H1 (cell line): Measurements from ENCODE around the gene SNTG2. TPM values are rescaled to one million over a fixed set of nuclear protein-coding genes. Genes with fewer than 3 reads are reported as not detected.

ENCODE experiments used
- CTCF ChIA-PET: fragments of 300-600 bp; sonication (Branson Sonifier 250); formaldehyde crosslinking; loops from one replicate; lab custom pipeline; 2021; ENCODE audit not compliant: partially characterized antibody; lab: Charles Lee
- POLR2A ChIA-PET: fragments of 300-600 bp; sonication (Branson Sonifier 250); formaldehyde crosslinking; loops from one replicate; lab custom pipeline; 2021; ENCODE audit warnings: inconsistent platforms; ENCODE audit not compliant: partially characterized antibody; lab: Charles Lee
- DNase-seq, 2 experiments: peaks; one replicate each; pipeline versions ENCODE4 v3.0.0 to v3.0.0-alpha.2; 2010 to 2022; ENCODE audit warnings: low spot score in 2 of 2, low read depth in 1 of 2, mixed read lengths in 1 of 2
- FAIRE-seq: peaks from 2 replicates; lab custom pipeline; 2011; peaks lifted over from hg19 to GRCh38; lab: Jason Lieb, UNC
- H2AFZ ChIP-seq: 2 replicates; pipeline ENCODE4 v1.8.1; 2012; ENCODE audit warnings: low read length, inconsistent platforms
- H2AK5ac ChIP-seq: 2 replicates; pipeline ENCODE4 v1.6.1; 2013; ENCODE audit warnings: low read depth, low read length
- H2BK120ac ChIP-seq: replicated peaks from 2 replicates; pipeline ENCODE3; 2013; ENCODE audit warnings: low read depth, low read length, inconsistent platforms
- H2BK12ac ChIP-seq: 2 replicates; pipeline ENCODE4 v1.6.1; 2013; ENCODE audit warnings: low read depth, low read length
- H2BK15ac ChIP-seq: 2 replicates; pipeline ENCODE4 v1.6.1; 2013; ENCODE audit warnings: low read length
- H2BK20ac ChIP-seq: 2 replicates; pipeline ENCODE4 v1.6.1; 2013; ENCODE audit warnings: low read length
- H2BK5ac ChIP-seq: 2 replicates; pipeline ENCODE4 v1.6.1; 2013; ENCODE audit warnings: low read depth, low read length
- H3K14ac ChIP-seq: 2 replicates; pipeline ENCODE4 v1.6.1; 2013; ENCODE audit warnings: inconsistent platforms; ENCODE audit not compliant: insufficient read length
- H3K18ac ChIP-seq: 2 replicates; pipeline ENCODE4 v1.6.1; 2013; ENCODE audit warnings: low read length; ENCODE audit errors: extremely low read depth
- H3K23ac ChIP-seq: 2 replicates; pipeline ENCODE4 v1.6.1; 2013; ENCODE audit warnings: inconsistent platforms; ENCODE audit not compliant: insufficient read length
- H3K23me2 ChIP-seq: 2 replicates; pipeline ENCODE4 v1.6.1; 2013; ENCODE audit warnings: low read depth, low read length
- H3K27ac ChIP-seq: 2 replicates; pipeline ENCODE4 v1.6.1; 2011; ENCODE audit warnings: low read depth, low read length, inconsistent platforms
- H3K27me3 ChIP-seq, 4 experiments: replicated peaks in 1 of 4; 1 replicate in 1 of 4; 2 replicates in 3 of 4; pipeline versions ENCODE4 v1.6.1 to v1.8.1; 2011 to 2013; ENCODE audit warnings: low read length in 3 of 4, mild to moderate bottlenecking in 3 of 4, inconsistent platforms in 2 of 4, mixed read lengths in 2 of 4, moderate library complexity in 1 of 4; ENCODE audit not compliant: control insufficient read depth in 3 of 4, insufficient read depth in 3 of 4; ENCODE audit errors: extremely low read depth in 1 of 4
- H3K36me3 ChIP-seq, 4 experiments: 2 replicates each; pipeline versions ENCODE4 v1.6.1 to v1.8.1; 2011 to 2013; ENCODE audit warnings: mild to moderate bottlenecking in 4 of 4, low read length in 3 of 4, moderate library complexity in 2 of 4, control low read depth in 1 of 4, inconsistent platforms in 1 of 4; ENCODE audit not compliant: insufficient read depth in 4 of 4, control insufficient read depth in 2 of 4
- H3K4ac ChIP-seq: replicated peaks from 2 replicates; pipeline ENCODE3; 2013; ENCODE audit warnings: low read length, low read depth, mixed read lengths, inconsistent platforms; ENCODE audit not compliant: insufficient read length
- H3K4me1 ChIP-seq, 4 experiments: replicated peaks in 1 of 4; 1 replicate in 1 of 4; 2 replicates in 3 of 4; pipeline versions ENCODE4 v1.6.1 to v1.8.1; 2011 to 2013; ENCODE audit warnings: low read length in 3 of 4, inconsistent platforms in 2 of 4, mixed read lengths in 1 of 4; ENCODE audit not compliant: insufficient read depth in 4 of 4, control insufficient read depth in 3 of 4
- H3K4me2 ChIP-seq, 2 experiments: 2 replicates each; pipeline versions ENCODE4 v1.6.1 to v1.8.1; 2011 to 2013; ENCODE audit warnings: low read depth in 2 of 2, low read length in 2 of 2, control low read depth in 1 of 2, inconsistent platforms in 1 of 2, mild to moderate bottlenecking in 1 of 2; ENCODE audit not compliant: insufficient read depth in 1 of 2
- H3K4me3 ChIP-seq, 4 experiments: fragments of 200-600, 300-600 bp in 1 of 4; sonication (generic), shearing (Covaris generic), sonication (Bioruptor Twin) in 1 of 4; 2 replicates each; pipeline versions ENCODE4 v1.5.1 to v1.8.1; 2011 to 2016; ENCODE audit warnings: low read length in 4 of 4, low read depth in 3 of 4, control low read depth in 2 of 4, inconsistent platforms in 2 of 4, mild to moderate bottlenecking in 2 of 4, mixed read lengths in 1 of 4, moderate library complexity in 1 of 4; ENCODE audit not compliant: insufficient read depth in 2 of 4; ENCODE audit errors: extremely low read depth in 1 of 4
- H3K56ac ChIP-seq: replicated peaks from 2 replicates; pipeline ENCODE3; 2013; ENCODE audit warnings: low read depth, mild to moderate bottlenecking, mixed read lengths, low read length, inconsistent platforms; ENCODE audit not compliant: insufficient read length
- H3K79me1 ChIP-seq: 2 replicates; pipeline ENCODE4 v1.6.1; 2013; ENCODE audit warnings: low read depth, low read length, control low read depth
- H3K79me2 ChIP-seq, 2 experiments: 2 replicates each; pipeline versions ENCODE4 v1.6.1 to v1.8.1; 2012 to 2013; ENCODE audit warnings: low read length in 2 of 2, mild to moderate bottlenecking in 2 of 2, inconsistent platforms in 1 of 2; ENCODE audit not compliant: insufficient read depth in 2 of 2, control insufficient read depth in 1 of 2
- H3K9ac ChIP-seq, 4 experiments: replicated peaks in 1 of 4; 1 replicate in 1 of 4; 2 replicates in 3 of 4; pipeline versions ENCODE4 v1.6.1 to v1.8.1; 2011 to 2013; ENCODE audit warnings: low read depth in 3 of 4, low read length in 3 of 4, control low read depth in 2 of 4, mild to moderate bottlenecking in 2 of 4, moderate library complexity in 2 of 4, inconsistent platforms in 1 of 4; ENCODE audit errors: extremely low read depth in 1 of 4
- H3K9me3 ChIP-seq, 2 experiments: 2 replicates each; pipeline versions ENCODE4 v1.6.1 to v1.8.1; 2012 to 2013; ENCODE audit warnings: mild to moderate bottlenecking in 2 of 2, moderate library complexity in 2 of 2, control low read depth in 1 of 2, inconsistent platforms in 1 of 2, low read depth in 1 of 2, low read length in 1 of 2, mixed read lengths in 1 of 2; ENCODE audit not compliant: insufficient read depth in 2 of 2
- H4K20me1 ChIP-seq, 2 experiments: replicated peaks in 1 of 2; 2 replicates each; pipeline versions ENCODE3 to v1.8.1; 2011 to 2013; ENCODE audit warnings: inconsistent platforms in 2 of 2, low read length in 2 of 2, mild to moderate bottlenecking in 1 of 2; ENCODE audit not compliant: insufficient read depth in 2 of 2, control insufficient read depth in 1 of 2
- H4K5ac ChIP-seq: 2 replicates; pipeline ENCODE4 v1.6.1; 2013; ENCODE audit warnings: low read length, low read depth, mixed read lengths, inconsistent platforms; ENCODE audit not compliant: insufficient read length
- H4K8ac ChIP-seq: 2 replicates; pipeline ENCODE4 v1.8.0; 2013; ENCODE audit warnings: mild to moderate bottlenecking, moderate library complexity, low read length, inconsistent platforms; ENCODE audit not compliant: insufficient read depth; ENCODE audit errors: extremely low read depth
- H4K91ac ChIP-seq: replicated peaks from 2 replicates; pipeline ENCODE3; 2013; ENCODE audit warnings: low read length, mixed read lengths, inconsistent platforms; ENCODE audit not compliant: insufficient read length
- EP300 ChIP-seq, 2 experiments: IDR thresholded peaks; 1 replicate in 1 of 2; 2 replicates in 1 of 2; pipeline ENCODE4 v1.6.1; 2011 to 2012; ENCODE audit warnings: low read depth in 2 of 2, low read length in 2 of 2, mild to moderate bottlenecking in 2 of 2, borderline replicate concordance in 1 of 2, inconsistent platforms in 1 of 2, moderate library complexity in 1 of 2
- GTF2F1 ChIP-seq: IDR thresholded peaks from 2 replicates; pipeline ENCODE4 v1.6.1; 2012; ENCODE audit warnings: low read depth, low read length, improper control_type of control experiment, borderline replicate concordance
- HDAC2 ChIP-seq, 2 experiments: fragments of 300-600 bp in 1 of 2; sonication (generic) in 1 of 2; IDR thresholded peaks; 2 replicates each; pipeline ENCODE4 v1.6.1; 2011 to 2012; ENCODE audit warnings: low read depth in 2 of 2, low read length in 2 of 2, mild to moderate bottlenecking in 2 of 2, moderate library complexity in 2 of 2, borderline replicate concordance in 1 of 2, inconsistent platforms in 1 of 2
- HDAC6 ChIP-seq: IDR thresholded peaks from one replicate; pipeline ENCODE4 v1.7.1; 2012; ENCODE audit warnings: low read depth, mild to moderate bottlenecking, inconsistent platforms, low read length, moderate library complexity
- JUND ChIP-seq: IDR thresholded peaks from 2 replicates; pipeline ENCODE4 v1.6.1; 2011; ENCODE audit warnings: mild to moderate bottlenecking, improper control_type of control experiment, low read length
- PHF8 ChIP-seq: fragments of 200-600 bp; sonication (generic); conservative IDR thresholded peaks from 2 replicates; pipeline ENCODE4 v1.7.1; 2012; ENCODE audit warnings: low read depth, mild to moderate bottlenecking, inconsistent platforms, low read length, moderate library complexity
- RAD21 ChIP-seq, 2 experiments: IDR thresholded peaks in 1 of 2; conservative IDR thresholded peaks in 1 of 2; 2 replicates each; pipeline ENCODE4 v1.6.1; 2011; ENCODE audit warnings: low read depth in 2 of 2, low read length in 2 of 2, improper control_type of control experiment in 1 of 2, inconsistent platforms in 1 of 2, mild to moderate bottlenecking in 1 of 2, moderate library complexity in 1 of 2
- RNF2 ChIP-seq: fragments of 200-900, 300-1000 bp; sonication (generic); IDR thresholded peaks from 2 replicates; pipeline ENCODE4 v1.7.1; 2016; ENCODE audit warnings: borderline replicate concordance, low read depth, mild to moderate bottlenecking, antibody characterized with exemption, low read length; ENCODE audit not compliant: poor library complexity, severe bottlenecking; ENCODE audit errors: missing control alignments
- SIRT6 ChIP-seq: IDR thresholded peaks from one replicate; pipeline ENCODE4 v1.7.1; 2012; ENCODE audit warnings: low read length, inconsistent platforms
- SRF ChIP-seq: IDR thresholded peaks from 2 replicates; pipeline ENCODE4 v1.6.1; 2011; ENCODE audit warnings: mild to moderate bottlenecking, low read depth, low read length, moderate library complexity
- SUZ12 ChIP-seq: fragments of 200-600 bp; sonication (generic); IDR thresholded peaks from 2 replicates; pipeline ENCODE4 v1.6.1; 2012; ENCODE audit warnings: mild to moderate bottlenecking, inconsistent platforms, low read length, moderate library complexity, mixed read lengths
- WGBS, 2 experiments: shearing (Covaris generic) in 1 of 2; methylation state at CpG; one replicate each; pipeline versions ENCODE4 v1.1.6 to v1.1.7; 2013 to 2015; ENCODE audit warnings: low lambda C conversion rate in 2 of 2, mixed read lengths in 2 of 2, inconsistent platforms in 1 of 2, low coverage in 1 of 2, missing lambda C conversion rate in 1 of 2; ENCODE audit not compliant: insufficient replicate concordance in 2 of 2, insufficient coverage in 1 of 2, insufficient read length in 1 of 2; ENCODE audit errors: extremely low coverage in 1 of 2, missing lambda C conversion rate in 1 of 2; 5-methylcytosine and 5-hydroxymethylcytosine counted together
- polyA plus RNA-seq, 7 experiments: library from polyadenylated mRNA; depleted of rRNA in 3 of 7; stranded (reverse) in 5 of 7; unstranded in 2 of 7; fragments of >200 nt in 5 of 7; fragments of 200-250 nt in 2 of 7; gene quantifications; 1 replicate in 5 of 7; 2 replicates in 1 of 7; 4 replicates in 1 of 7; pipeline versions ENCODE4 v1.2.1 to v1.2.3, GENCODE V29; 2011 to 2013; ENCODE audit warnings: missing spikeins in 2 of 7, mixed read lengths in 2 of 7
- total RNA-seq: library from RNA; stranded (reverse); fragmentation: NEBNext Ultra II Directional; extraction: Animal tissue kit (Norgen Biotek cat#: 25700); gene quantifications from 2 replicates; pipeline ENCODE4 v1.2.1, GENCODE V29; 2021
- TF ChIP-seq, protein P1 (sequence below): IDR thresholded peaks from 2 replicates; pipeline ENCODE4 v1.6.1; 2011; ENCODE audit warnings: low read depth, mild to moderate bottlenecking, low read length; ENCODE audit not compliant: insufficient read depth

SNTG2 gene
- total and polyA plus RNA-seq, 2 of the 8 experiments (the other 6 are each of a cell fraction or from before 2014, with no cell fraction given) = 6.6 to 18.1 TPM

GRCh38 chr2:908568-908967 is 42.1 kb upstream of the SNTG2 start:
- Histone ChIP-seq H3K56ac (no peak overlapping the region), H3K27ac (no peak overlapping the region), H3K4ac (no peak overlapping the region), H2BK15ac (no peak overlapping the region), H2BK120ac (no peak overlapping the region), H4K91ac (no peak overlapping the region), H3K14ac (no peak overlapping the region), H3K23me2 (no peaks in the 10 kb centered on the region), H2AFZ (no peak overlapping the region), H3K79me1 (no peaks in the 10 kb centered on the region), H4K8ac (no peak overlapping the region), H3K79me2 (no peaks in the 10 kb centered on the region), H3K4me2 (no peak overlapping the region), H2BK20ac (no peak overlapping the region), H3K9me3 (no peaks in the 10 kb centered on the region), H3K23ac (no peak overlapping the region), H3K36me3 (no peaks in the 10 kb centered on the region), H3K9ac (no peak overlapping the region), H4K5ac (no peak overlapping the region), H3K4me3 (no peak overlapping the region), H3K18ac (no peak overlapping the region), H4K20me1 (no peaks in the 10 kb centered on the region), H2AK5ac (no peak overlapping the region), H2BK12ac (no peak overlapping the region), H2BK5ac (no peak overlapping the region), H3K27me3 (peaks cover 0 to 7% (median 1%) of the 10 kb centered on the region in 4 experiments; a peak in 2 of 7 replicates), H3K4me1 (peaks cover 8 to 16% (median 11%) of the 10 kb centered on the region in 4 experiments)
- DNase-seq = no peak
- ChIA-PET POLR2A (no interaction called here), CTCF (interaction anchor here (4.9 kb wide), 1 partner anchor 11 kb away, joined by 14 read pairs; no protein-coding TSS in a partner anchor)
- FAIRE-seq = no peak
- 93% methylated on average over 4 of the region's 4 CpGs; no CpG with 5 or more reads in 1 of the 2 experiments for WGBS, 2 experiments
- TF ChIP-seq, protein P1, sequence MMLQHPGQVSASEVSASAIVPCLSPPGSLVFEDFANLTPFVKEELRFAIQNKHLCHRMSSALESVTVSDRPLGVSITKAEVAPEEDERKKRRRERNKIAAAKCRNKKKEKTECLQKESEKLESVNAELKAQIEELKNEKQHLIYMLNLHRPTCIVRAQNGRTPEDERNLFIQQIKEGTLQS = no peak
- no peak for TF ChIP-seq RAD21 (IDR thresholded peaks at IDR 0.05 in 1 of 2, conservative IDR thresholded peaks at IDR 0.05 in 1 of 2; ENCODE audit: low read depth in 2 of 2, low read length in 2 of 2)
- TF ChIP-seq EP300 (IDR thresholded peaks at IDR 0.05; ENCODE audit: borderline replicate concordance in 1 of 2, low read depth in 2 of 2, low read length in 2 of 2) = no peak
- TF ChIP-seq SUZ12 = no peak
- TF ChIP-seq PHF8 = no peak
- no peak for TF ChIP-seq SIRT6
- no peak for TF ChIP-seq HDAC2 (IDR thresholded peaks at IDR 0.05; ENCODE audit: borderline replicate concordance in 1 of 2, low read depth in 2 of 2, low read length in 2 of 2)
- TF ChIP-seq HDAC6 = no peak
- no peak for TF ChIP-seq JUND
- TF ChIP-seq GTF2F1 = no peak
- TF ChIP-seq RNF2 = no peak
- TF ChIP-seq SRF = no peak
